GM19099 (cell line): ENCODE measurements around the gene MFAP5.
A peak's percentile ranks its signal among the peaks of the same experiment; 100 is the strongest.

ENCODE experiments used
- POLR2A ChIP-seq: IDR thresholded peaks from 3 replicates; pipeline ENCODE4 v1.6.1; 2011; ENCODE audit warnings: low read depth; ENCODE audit not compliant: insufficient read length; ENCODE audit errors: extremely low read depth

Gene MFAP5

GRCh38 chr12:8648576-8649205, 13.9 kb downstream of the MFAP5 start:
- no peak for TF ChIP-seq POLR2A

- TF ChIP-seq POLR2A = no peak
These were observed 14.7 kb downstream of the MFAP5 start for GRCh38 chr12:8647968-8648367.

GRCh38 chr12:8644345-8645248, 18.0 kb downstream of the MFAP5 start:
- TF ChIP-seq POLR2A = peak; percentile 27

- TF ChIP-seq POLR2A = no peak
These were observed 19.9 kb downstream of the MFAP5 start for GRCh38 chr12:8642775-8643174.

- no peak for TF ChIP-seq POLR2A
These were observed 22.7 kb downstream of the MFAP5 start for GRCh38 chr12:8639936-8640335.

- TF ChIP-seq POLR2A = no peak
These were observed 23.7 kb downstream of the MFAP5 start for GRCh38 chr12:8638951-8639350.

GRCh38 chr12:8637666-8638065, 25.0 kb downstream of the MFAP5 start:
- TF ChIP-seq POLR2A = no peak

GRCh38 chr12:8637244-8637643, 25.4 kb downstream of the MFAP5 start:
- no peak for TF ChIP-seq POLR2A

GRCh38 chr12:8636581-8636980, 26.0 kb downstream of the MFAP5 start:
- TF ChIP-seq POLR2A = no peak

GRCh38 chr12:8630131-8630530, 32.5 kb downstream of the MFAP5 start:
- TF ChIP-seq POLR2A = no peak

- no peak for TF ChIP-seq POLR2A
These were observed 33.1 kb downstream of the MFAP5 start for GRCh38 chr12:8629486-8630033.

- no peak for TF ChIP-seq POLR2A
These were observed 33.9 kb downstream of the MFAP5 start for GRCh38 chr12:8628731-8629130.

- no peak for TF ChIP-seq POLR2A
These were observed 40.0 kb downstream of the MFAP5 start for GRCh38 chr12:8622646-8623045.

- no peak for TF ChIP-seq POLR2A
These were observed 47.4 kb downstream of the MFAP5 start for GRCh38 chr12:8615206-8615605.

GRCh38 chr12:8612629-8613028, 50.0 kb downstream of the MFAP5 start, which contains the start of gene AICDA:
AICDA (minus strand) TSS chr12:8612859; CDS start chr12:8612767, 92 bp downstream.
- peak; percentile 53 for TF ChIP-seq POLR2A

- TF ChIP-seq POLR2A = no peak
These were observed 53.5 kb downstream of the MFAP5 start for GRCh38 chr12:8609061-8609570.

GRCh38 chr12:8606890-8607289, 55.7 kb downstream of the MFAP5 start:
- TF ChIP-seq POLR2A = no peak
